Colon (tissue), 2 donors: Measurements from ENCODE around the gene LGALS3.

Source experiments
- FAIRE-seq: peaks from 2 replicates; lab custom pipeline; 2012; peaks lifted over from hg19 to GRCh38; lab: Jason Lieb, UNC
- donor health status: control.
- donor health status: control.

Gene LGALS3

DNA sequence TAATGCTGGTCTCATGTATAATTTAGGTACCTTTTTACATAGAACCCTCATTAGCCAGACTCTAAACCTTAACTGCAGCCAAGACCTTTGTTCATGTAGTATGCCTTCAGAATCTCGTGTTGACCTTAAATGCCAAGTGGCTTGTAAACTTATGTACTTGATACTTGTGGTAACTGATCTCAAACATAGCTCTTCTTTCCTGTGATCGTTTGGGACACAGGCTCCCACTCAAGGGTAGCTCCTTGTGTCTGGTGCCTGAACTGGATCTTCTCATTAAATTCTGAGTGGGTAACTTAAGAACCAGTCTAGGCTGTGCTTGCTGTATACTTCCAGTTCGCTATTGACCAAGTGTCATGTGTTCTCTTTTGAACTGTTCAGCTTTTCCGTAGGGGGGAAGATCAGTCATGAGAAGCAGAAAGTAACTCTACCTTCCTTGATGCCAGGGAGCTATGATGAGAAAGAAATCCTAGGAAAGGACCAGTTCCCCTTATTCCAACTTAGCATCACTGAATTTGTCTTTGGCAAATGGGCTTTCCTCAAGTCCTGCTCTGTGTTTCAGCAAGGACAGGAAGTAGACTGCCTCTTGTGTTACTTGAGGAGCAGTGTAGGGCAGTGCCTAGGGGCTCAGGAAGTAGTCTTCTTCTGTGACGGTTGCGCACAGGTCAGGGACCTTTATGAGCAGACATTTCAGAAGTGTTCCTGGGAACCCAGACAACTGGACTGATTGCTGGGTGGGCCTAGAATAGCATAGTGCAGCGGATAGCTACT is 2.5 kb downstream of the LGALS3 start:
- FAIRE-seq, result no peak

DNA sequence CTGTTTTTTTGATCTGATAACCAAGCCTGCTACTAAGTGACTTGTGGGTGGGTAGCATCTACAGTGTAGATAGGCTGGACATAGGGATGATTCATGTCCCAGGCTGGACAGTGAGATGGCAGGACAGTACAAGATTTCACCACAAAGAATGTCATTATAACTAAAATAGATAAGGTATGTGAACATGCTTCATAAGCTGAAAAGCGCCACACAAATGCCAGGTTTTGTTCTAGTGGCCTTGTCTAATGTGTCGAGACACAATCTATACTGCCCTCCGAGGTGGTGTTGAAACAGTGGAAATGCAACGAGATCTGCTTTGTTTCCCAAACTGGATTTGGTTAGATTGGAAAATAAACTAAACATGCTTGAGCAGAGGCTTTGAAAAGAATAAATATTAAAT is 4.4 kb downstream of the LGALS3 start:
- no peak for FAIRE-seq

DNA sequence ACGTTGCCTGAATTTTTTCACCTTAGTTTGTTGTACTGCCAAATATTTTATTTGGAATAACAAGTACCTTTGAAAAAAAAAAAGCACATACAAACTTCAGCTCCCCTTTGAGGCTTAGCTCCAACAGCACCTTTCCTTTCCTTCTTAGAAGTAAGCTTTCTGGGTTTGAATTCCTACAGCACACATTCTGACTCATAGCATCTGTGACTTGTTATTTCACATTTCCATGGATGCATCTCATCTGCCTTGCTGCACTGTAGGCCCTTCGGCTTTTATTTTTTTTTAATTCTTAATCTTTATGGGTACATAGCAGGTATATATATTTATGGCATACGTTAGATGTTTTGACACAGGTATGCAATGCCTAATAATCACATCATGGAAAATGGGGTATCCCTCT is 7.2 kb downstream of the LGALS3 start:
- FAIRE-seq, result no peak

DNA sequence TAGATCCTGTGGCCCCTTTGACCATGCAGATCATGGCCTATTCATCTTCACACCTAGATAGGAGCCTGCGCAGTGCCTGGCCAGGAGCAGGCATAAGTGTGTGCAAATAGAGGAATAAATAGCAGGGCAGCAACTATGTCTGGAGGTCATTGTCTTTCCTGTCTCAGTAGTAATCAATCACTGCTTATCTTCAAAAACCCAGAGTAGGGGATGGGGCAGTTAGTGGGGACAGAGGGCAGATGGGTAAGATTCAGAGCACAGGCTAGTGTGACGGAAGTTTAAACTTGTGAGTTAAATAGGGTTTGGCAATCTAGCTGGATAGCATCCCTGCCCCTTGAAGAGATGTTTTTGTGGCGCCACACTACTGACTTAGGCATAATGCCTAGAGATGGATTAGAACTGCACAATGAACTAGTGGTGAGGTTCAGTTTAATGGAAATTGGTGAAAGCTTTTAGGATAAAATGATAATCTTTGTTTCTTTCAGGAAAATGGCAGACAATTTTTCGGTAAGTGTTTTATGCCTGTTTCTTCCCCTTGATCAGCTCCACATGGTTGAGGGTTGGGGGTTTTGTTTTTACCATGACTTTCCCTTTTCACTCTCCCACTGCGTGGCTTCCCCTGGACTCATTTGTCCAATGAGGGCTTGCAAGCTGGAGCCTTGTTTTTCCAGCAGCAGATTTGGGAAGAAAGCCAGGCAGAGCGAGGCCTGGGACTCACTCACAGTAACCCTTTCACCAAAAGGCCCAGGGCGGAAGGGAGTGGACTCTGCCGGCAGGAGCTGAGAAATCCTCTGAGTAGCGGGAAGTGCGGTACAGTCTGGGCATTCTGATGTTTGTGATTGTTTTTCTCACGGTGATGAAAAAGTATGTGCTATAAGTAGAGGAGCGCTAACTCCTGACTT is 8.1 kb downstream of the LGALS3 start:
- FAIRE-seq, result no peak

GRCh38 chr14:55138091-55138490 is 9.0 kb downstream of the LGALS3 start:
- no peak for FAIRE-seq

- no peak for FAIRE-seq
Measured at GRCh38 chr14:55139141-55139540, 10.1 kb downstream of the LGALS3 start.

DNA sequence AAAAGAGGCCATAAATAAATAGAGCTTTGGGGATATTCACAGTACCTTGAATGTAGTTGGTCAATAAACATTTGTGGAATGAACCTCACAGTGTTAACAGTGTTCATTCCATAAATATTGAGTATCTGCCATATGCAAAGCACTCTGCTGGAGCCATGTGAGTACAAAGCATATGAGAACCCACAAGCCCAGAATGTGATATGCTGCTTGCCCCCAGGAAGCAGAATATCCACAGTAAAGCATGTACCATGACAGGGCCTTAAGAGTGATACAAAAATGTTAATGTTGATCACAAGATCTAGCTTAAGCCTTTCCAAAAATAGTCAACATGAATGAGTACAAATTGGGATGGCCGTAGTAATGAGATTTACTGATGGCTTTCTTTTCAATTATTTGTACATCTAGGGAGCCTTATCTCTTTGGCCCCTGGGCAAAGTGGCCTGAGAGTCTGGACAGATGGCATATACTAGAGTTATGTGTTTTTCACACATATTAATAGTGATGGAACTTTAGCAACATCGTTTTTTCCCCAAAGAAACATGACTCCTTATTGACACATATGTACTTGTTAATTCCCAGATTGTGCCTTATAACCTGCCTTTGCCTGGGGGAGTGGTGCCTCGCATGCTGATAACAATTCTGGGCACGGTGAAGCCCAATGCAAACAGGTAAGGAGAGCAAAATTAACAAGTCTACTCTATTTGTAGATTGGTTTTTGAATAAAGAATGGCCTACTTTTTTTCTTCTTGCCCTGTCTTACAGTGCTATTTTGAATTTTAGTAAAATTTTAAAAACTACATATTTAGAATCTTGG is 10.9 kb downstream of the LGALS3 start:
- FAIRE-seq, result no peak

DNA sequence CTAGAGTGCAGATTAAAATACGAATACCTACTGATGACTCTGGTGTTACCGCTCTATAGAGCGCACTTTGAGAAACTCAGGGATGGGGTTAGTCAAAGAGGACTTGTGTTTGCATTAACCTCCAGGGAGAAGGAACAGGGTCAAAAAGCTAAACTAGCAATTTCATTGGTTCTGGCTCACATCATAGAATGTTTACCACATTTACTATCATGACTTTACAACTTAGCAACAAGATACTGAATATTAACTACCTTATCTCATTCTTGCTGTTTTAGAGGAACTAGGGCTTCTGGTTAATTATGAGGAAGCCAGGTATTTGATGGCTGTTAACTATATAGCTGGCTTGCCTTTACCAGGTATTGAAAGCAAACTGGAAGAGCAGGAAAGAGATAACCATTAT is 12.8 kb downstream of the LGALS3 start:
- no peak for FAIRE-seq

- no peak for FAIRE-seq
Measured at GRCh38 chr14:55142466-55142865, 13.4 kb downstream of the LGALS3 start.

GRCh38 chr14:55146425-55146824 is 17.4 kb downstream of the LGALS3 start:
- no peak for FAIRE-seq

- FAIRE-seq, result no peak
Measured at GRCh38 chr14:55151601-55152000, 22.5 kb downstream of the LGALS3 start.

- FAIRE-seq, result no peak
Measured at GRCh38 chr14:55152052-55152753, 23.2 kb downstream of the LGALS3 start.

GRCh38 chr14:55153951-55154350 is 24.9 kb downstream of the LGALS3 start:
- no peak for FAIRE-seq

- FAIRE-seq, result no peak
Measured at GRCh38 chr14:55157080-55157479, 28.0 kb downstream of the LGALS3 start.

DNA sequence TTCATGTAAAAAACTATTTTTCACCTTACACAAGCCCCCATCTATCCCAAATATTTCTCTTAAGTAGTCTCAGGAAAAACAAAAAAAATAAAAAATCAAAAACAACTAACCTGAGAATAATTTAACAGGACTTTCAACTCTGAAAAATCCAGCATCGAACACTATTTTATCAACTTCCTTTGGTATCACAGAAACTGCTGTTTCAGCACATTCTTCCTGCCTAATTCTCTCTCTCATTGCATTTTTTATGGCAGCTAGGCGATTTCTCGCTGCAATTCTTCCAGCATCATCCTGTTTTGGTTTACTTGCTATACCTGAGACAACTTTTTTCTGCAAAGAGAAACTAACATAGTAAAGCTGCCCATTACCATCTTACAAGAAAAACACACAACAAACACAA is 29.4 kb downstream of the LGALS3 start:
- no peak for FAIRE-seq

- FAIRE-seq, result no peak
Measured at GRCh38 chr14:55160989-55161388, 31.9 kb downstream of the LGALS3 start.

DNA sequence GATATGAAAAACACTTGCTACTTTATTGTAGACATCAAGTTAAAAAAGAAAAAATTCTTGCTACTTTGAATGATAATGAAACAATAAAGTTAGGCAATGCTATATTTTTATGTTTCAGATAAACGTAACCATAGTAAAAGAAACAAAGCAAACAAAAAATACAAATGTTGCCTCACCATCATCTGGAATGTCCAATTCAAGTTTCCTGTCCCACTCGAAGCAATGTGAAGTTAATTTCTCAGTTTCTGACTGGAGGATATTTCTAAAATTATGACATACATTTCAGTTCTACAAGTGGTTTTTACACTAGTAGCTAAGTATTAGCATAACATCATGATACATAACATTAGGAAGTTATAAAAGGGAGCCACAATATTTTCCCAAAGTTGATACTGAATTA is 41.5 kb downstream of the LGALS3 start:
- FAIRE-seq, result no peak

- no peak for FAIRE-seq
Measured at GRCh38 chr14:55180006-55180405, 51.0 kb downstream of the LGALS3 start.

- FAIRE-seq, result no peak
Measured at GRCh38 chr14:55180434-55180833, 51.4 kb downstream of the LGALS3 start.

- FAIRE-seq, result no peak
Measured at GRCh38 chr14:55188686-55189295, 59.7 kb downstream of the LGALS3 start.

- FAIRE-seq, result no peak
Measured at GRCh38 chr14:55190906-55191202, 61.8 kb downstream of the LGALS3 start.
